HG03521 (cell line): ENCODE results near the gene RPL14.
"Not testable (repeated sequence)": the region's sequence is repeated elsewhere in the genome, so short reads cannot be mapped to it uniquely, and the experiment has no call there.

ENCODE experiments used
- ATAC-seq: cut with Tn5 transposase; IDR thresholded peaks from one replicate; pipeline ENCODE4 v1.9.1; 2021; ENCODE audit warnings: mild to moderate bottlenecking, moderate library complexity; ENCODE audit not compliant: unreplicated experiment

The RPL14 gene

GRCh38 chr3:40456940-40457823 is at the start of gene RPL14:
TSS of gene RPL14 (plus strand) at chr3:40457339. CDS start at chr3:40457472, 133 bp downstream.
- peak; percentile 59 for ATAC-seq

GRCh38 chr3:40407611-40408010 is 49.5 kb upstream of the RPL14 start:
- ATAC-seq = no peak

GRCh38 chr3:40414270-40414669 is 42.9 kb upstream of the RPL14 start:
- ATAC-seq = no peak

- no peak for ATAC-seq
Measured at GRCh38 chr3:40417845-40418543, 39.1 kb upstream of the RPL14 start.

- no peak for ATAC-seq
Measured at GRCh38 chr3:40422861-40423260, 34.3 kb upstream of the RPL14 start.

GRCh38 chr3:40427045-40427669 is 30.0 kb upstream of the RPL14 start:
- no peak for ATAC-seq

- no peak for ATAC-seq
Measured at GRCh38 chr3:40432793-40433192, 24.3 kb upstream of the RPL14 start.

GRCh38 chr3:40437889-40438288 is 19.2 kb upstream of the RPL14 start:
- ATAC-seq = no peak

- ATAC-seq = no peak
Measured at GRCh38 chr3:40445062-40445461, 12.1 kb upstream of the RPL14 start.

GRCh38 chr3:40445880-40446279 is 11.3 kb upstream of the RPL14 start:
- ATAC-seq = no peak

GRCh38 chr3:40450438-40450837 is 6.7 kb upstream of the RPL14 start:
- ATAC-seq = no peak

- ATAC-seq = no peak
Measured at GRCh38 chr3:40451551-40451950, 5.6 kb upstream of the RPL14 start.

GRCh38 chr3:40452057-40452456 is 5.1 kb upstream of the RPL14 start:
- no peak for ATAC-seq

- no peak for ATAC-seq
Measured at GRCh38 chr3:40452562-40452875, 4.6 kb upstream of the RPL14 start.

- peak; percentile 95 for ATAC-seq
Measured at GRCh38 chr3:40452876-40453730, 4.0 kb upstream of the RPL14 start.

- no peak for ATAC-seq
Measured at GRCh38 chr3:40453933-40454332, 3.2 kb upstream of the RPL14 start.

GRCh38 chr3:40455328-40455727 is 1.8 kb upstream of the RPL14 start:
- ATAC-seq = no peak

- ATAC-seq = no peak
Measured at GRCh38 chr3:40456279-40456939, 730 bp upstream of the RPL14 start.

GRCh38 chr3:40458473-40458872 is 1.3 kb downstream of the RPL14 start:
- no peak for ATAC-seq

- ATAC-seq = not testable (repeated sequence)
Measured at GRCh38 chr3:40460481-40460880, 3.3 kb downstream of the RPL14 start.
